GM21825 (cell line): Measurements from ENCODE around the gene TSEN2.
A peak's percentile ranks its signal among the peaks of the same experiment; 100 is the strongest.

Experiments used
- ATAC-seq: cut with Tn5 transposase; IDR thresholded peaks from one replicate; pipeline ENCODE4 v1.9.1; 2021; ENCODE audit warnings: mild to moderate bottlenecking, moderate library complexity; ENCODE audit not compliant: unreplicated experiment

TSEN2 gene

DNA sequence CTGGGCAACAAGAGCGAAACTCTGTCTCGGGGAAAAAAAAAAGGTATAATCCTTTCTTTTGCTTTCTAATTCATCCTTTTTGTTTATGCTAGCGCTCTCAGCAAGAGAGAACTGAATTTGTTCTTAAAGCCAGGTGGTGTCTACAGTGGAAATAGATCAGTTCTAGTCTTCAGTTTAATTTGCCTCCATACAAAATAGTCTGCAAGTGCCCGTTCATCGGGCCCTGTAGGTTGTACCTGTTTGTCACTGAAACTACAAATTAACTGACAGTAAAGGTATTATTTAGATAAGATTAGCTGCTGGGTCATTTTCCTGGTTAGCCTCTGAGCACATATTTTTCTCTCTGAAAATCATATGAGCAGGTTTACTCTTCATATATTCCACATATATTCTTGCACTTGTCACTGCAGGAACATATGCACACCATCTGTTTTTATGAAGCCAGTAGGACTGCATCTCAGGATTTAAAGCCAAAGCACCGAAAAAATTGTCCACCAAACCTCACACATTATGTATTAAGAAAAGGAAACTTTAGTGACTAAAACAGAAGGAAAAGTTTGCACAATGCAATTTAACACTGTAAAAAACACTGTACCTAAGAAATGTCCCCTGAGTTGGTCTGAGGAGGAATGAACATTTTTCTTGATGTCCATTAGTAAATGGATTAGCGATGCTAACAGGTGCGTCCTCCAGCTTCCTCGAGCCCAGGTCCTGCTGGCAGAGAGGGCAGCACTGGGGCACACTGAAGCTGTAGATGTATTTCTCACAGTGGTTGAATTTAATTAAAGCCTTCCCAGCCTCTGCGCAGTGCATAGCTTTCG, 60.6 kb downstream of the TSEN2 start:
- no peak for ATAC-seq

GRCh38 chr3:12545473-12545791, 61.2 kb downstream of the TSEN2 start, which contains the start of gene MKRN2OS:
Gene MKRN2OS, minus strand, starts transcription at chr3:12545499. Its CDS starts 35 bp downstream, at chr3:12545464.
- ATAC-seq = no peak

GRCh38 chr3:12549971-12550760, 65.9 kb downstream of the TSEN2 start:
- no peak for ATAC-seq

GRCh38 chr3:12553921-12554391, 69.7 kb downstream of the TSEN2 start:
- ATAC-seq = no peak

- no peak for ATAC-seq
These were observed 72.0 kb downstream of the TSEN2 start for GRCh38 chr3:12556314-12556689.

- ATAC-seq = peak; percentile 82
These were observed 72.6 kb downstream of the TSEN2 start, which contains the start of gene MKRN2 for GRCh38 chr3:12556690-12557472. Gene MKRN2, plus strand, starts transcription at chr3:12557087. Its CDS starts 64 bp downstream, at chr3:12557151.

- ATAC-seq = no peak
These were observed 73.3 kb downstream of the TSEN2 start for GRCh38 chr3:12557473-12558100.

DNA sequence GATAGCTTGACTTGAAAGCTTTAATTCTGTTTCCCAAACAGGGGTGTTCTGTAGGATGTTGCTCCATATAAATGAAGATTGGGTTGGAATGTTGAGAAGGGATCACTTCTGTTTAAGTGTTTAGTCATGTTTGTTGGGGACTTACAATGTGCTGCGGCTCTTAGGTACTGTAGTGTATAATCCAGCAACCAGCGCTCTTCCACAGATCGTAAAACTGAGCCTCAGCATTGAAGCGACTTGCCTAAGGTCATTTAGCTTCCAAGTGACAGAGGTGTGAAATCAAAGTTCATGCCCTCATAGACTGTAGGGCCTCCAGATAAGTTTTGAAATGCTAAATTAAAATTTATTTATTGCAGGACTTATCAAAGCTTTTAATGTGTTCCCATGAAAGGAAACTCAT, 74.4 kb downstream of the TSEN2 start:
- no peak for ATAC-seq

DNA sequence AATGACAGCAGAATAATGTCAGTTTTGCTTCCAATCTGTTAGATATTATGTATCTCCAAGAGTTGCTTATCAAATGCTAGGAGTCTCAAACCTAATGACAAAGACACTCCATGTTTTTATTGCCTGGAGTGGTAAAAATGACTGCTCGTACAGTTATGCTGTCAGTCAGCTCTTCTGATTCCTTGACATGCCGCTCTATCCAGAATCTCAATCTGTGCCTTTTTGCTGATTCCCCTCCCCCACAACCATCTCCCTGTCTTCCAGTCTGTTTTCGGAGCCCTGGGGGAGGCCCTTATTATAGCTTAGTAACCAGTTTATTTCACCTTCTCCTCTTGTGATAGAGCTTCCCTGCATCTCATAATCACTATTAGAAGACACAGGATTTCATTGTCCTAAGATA, 75.2 kb downstream of the TSEN2 start:
- ATAC-seq = no peak

DNA sequence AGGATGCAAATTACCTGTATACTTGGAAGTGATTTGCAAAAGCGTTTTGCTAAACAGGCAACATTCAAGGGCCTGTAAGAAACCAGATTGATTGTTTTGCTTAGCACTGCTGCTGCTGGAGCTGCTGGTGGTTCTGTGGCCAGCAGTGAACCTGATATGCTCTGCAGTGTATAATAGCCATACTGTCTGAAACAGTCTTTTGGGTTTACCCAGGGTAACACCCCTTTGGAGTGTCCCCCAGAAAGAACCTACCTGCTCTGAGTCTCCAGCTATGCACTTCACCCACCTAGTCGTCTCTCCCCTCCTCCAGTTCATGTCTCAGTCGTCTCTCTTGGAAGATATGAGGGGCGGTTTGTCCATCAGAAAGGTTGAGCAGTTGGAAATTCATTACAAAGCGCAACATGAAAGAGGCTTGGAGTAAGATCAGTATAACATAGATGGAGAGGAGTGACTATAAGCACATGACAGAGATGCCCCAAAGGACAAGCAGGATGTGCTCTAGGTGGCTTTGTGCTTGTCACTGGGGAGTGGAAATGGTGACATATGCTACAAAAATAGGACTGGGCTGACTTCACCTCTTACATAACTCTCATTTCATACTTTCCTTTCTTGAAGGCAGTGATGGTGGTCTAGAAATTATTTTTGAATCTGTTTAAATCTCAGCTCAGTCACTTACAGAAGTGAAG, 76.4 kb downstream of the TSEN2 start:
- ATAC-seq = peak; percentile 37

DNA sequence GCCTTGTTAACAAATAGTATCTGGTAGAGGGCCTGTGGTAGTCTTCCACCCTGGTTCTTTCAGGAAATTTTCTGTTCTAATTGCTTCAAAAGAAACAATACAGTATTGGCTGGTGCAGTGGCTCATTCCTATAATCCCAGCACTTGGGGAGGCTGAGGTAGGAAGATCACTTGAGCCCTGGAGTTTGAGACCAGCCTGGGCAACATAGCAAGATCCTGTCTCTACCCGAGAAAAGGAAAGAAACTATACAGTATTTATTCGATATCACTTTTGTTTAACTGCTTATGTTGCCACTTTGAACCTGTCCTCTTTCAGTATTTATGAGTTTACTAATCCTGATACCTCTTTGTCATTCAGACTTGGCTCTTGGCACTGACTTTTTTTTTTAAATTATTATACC, 77.1 kb downstream of the TSEN2 start:
- ATAC-seq = no peak

DNA sequence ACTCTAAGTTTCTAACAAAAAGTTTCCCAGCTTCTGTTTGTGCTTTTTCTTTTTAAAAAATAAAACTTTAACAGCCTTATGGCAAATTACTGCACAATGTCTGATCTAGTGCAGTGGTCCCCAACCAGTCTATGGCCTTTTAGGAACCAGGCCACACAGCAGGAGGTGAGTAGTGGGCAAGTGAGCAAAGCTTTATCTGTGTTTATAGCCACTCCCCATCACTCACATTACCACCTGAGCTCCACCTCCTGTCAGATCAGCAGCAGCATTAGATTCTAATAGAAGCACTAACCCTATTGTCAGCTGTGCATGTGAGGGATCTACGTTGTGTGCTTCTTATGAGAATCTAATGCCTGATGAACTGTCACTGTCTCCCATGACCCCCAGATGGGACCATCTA, 78.2 kb downstream of the TSEN2 start:
- ATAC-seq = no peak

DNA sequence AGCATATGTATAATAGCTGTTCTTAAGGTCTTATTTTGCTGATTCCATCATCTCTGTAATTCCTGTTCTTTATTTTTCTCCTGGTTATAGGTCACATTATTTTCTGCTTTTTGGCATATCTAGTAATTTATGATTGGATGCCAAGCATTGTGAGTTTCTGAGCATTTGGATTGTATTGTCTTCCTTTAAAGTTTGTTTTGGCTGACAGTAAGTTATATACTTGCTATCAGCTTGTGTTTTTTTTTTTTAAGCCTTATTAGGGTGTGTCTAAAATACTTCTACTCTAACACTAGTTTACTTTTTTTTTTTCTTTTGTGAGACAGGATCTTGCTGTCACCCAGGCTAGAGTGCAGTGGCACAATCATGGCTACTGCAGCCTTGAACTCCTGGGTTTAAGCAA, 82.7 kb downstream of the TSEN2 start:
- ATAC-seq = no peak

GRCh38 chr3:12568747-12569146, 84.5 kb downstream of the TSEN2 start:
- no peak for ATAC-seq

DNA sequence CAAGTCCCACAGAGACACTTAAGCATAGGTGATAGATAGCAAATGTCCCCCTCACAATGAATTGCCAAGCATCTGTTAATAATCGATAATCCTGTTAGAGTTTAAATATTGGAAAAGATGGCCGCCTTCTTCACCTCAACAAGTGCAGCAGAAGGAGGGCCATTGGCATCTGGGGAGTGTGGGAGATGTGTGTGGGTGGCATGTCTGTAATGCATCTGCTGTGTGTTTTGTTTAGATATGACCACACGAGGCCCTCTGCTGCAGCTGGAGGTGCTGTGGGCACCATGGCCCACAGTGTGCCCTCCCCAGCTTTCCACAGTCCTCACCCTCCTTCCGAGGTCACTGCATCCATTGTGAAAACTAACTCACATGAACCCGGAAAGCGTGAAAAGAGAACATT, 85.6 kb downstream of the TSEN2 start:
- no peak for ATAC-seq

DNA sequence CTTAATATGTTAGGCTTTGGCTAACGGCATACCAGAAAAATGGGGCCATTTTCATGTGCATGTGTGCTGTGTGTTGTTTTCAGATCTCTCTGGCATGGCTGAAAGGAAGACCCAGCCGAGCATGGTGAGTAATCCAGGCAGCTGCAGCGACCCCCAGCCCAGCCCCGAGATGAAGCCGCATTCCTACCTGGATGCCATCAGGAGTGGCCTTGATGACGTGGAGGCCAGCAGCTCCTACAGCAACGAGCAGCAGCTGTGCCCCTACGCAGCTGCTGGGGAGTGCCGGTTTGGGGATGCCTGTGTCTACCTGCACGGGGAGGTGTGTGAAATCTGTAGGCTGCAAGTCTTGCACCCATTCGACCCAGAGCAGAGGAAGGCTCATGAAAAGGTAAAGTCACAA, 87.7 kb downstream of the TSEN2 start:
- no peak for ATAC-seq

DNA sequence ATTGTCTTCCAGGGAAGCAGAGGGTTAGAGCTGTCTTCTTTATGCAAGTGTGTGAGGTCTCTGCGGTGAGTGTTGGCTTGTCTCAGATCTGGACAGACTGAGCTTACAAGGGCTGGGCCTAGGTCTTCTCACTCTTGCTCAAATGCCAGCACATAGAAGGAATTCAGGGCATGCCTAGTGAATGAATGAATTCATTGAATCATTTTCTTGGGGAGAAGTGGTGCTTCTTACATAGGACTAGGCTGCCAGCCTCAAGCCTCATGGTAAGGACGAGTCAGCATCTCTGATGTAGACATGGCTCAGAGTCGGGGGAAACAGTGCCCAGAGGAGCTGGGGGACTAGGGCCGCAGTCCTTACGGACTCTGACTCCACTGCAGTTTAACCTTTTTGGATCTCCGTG, 89.9 kb downstream of the TSEN2 start:
- ATAC-seq = no peak

GRCh38 chr3:12574661-12575060, 90.4 kb downstream of the TSEN2 start:
- no peak for ATAC-seq

- no peak for ATAC-seq
These were observed 93.1 kb downstream of the TSEN2 start for GRCh38 chr3:12577379-12577778.

DNA sequence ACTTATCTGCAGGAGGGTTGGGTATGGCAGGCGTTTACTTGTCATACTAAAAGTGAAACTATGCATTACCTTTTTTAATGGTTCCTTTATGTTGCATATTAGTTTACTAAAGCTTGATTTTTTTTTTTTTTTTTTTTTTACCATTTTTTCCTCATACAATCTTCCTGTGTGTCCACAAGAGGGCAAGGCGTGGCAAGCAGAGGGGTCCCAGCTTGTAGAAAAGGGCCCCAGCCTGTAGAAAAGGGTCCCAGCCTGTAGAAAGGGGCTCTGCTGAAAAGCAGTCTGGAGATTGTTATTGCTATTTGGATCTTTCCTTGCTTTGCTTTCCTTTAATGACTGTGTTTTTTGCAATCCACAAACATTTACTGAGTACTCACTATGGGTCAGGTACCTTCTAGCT, 94.5 kb downstream of the TSEN2 start:
- ATAC-seq = no peak
